Measurements from ENCODE around the gene POLE.

The POLE gene

DNA sequence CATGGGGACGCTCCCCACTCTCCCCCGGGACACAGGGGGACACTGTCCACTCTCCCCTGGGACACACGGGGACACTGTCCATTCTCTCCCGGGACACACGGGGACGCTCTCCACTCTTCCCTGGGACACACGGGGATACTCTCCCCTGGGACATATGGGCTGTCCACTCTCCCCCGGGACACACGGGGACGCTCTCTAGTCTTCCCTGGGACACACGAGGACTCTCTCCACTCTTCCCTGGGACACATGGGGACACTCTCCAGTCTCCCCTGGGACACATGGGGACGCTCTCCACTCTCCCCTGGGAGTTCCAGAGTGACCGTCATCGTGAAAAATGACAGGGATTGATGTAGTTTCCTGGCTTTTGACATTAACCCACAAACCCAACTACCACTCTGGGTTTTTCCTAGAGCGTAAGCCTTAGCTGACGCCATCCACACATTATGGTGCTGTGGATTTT is 71.5 kb downstream of the POLE start:
- Histone ChIP-seq H3K4me1 (ENCODE audit: control insufficient read depth in 1 of 2, insufficient read depth in 2 of 2, low read length in 2 of 2) (peaks cover 0 to 5% of the 10 kb centered on the region in 2 donors), H3K27me3 (ENCODE audit: low read depth, low read length) (peaks cover 17% of the 10 kb centered on the region), H3K36me3 (ENCODE audit: control insufficient read depth in 1 of 2, insufficient read depth in 2 of 2, low read length in 2 of 2) (no peaks in the 10 kb centered on the region), H3K9me3 (ENCODE audit: control insufficient read depth in 1 of 2, low read length in 2 of 2) (peaks cover 11 to 15% of the 10 kb centered on the region in 2 donors), H3K4me3 (ENCODE audit: low read depth in 1 of 2, low read length in 2 of 2) (no peak overlapping the region), H3K27ac (ENCODE audit: low read length) (no peak overlapping the region)

DNA sequence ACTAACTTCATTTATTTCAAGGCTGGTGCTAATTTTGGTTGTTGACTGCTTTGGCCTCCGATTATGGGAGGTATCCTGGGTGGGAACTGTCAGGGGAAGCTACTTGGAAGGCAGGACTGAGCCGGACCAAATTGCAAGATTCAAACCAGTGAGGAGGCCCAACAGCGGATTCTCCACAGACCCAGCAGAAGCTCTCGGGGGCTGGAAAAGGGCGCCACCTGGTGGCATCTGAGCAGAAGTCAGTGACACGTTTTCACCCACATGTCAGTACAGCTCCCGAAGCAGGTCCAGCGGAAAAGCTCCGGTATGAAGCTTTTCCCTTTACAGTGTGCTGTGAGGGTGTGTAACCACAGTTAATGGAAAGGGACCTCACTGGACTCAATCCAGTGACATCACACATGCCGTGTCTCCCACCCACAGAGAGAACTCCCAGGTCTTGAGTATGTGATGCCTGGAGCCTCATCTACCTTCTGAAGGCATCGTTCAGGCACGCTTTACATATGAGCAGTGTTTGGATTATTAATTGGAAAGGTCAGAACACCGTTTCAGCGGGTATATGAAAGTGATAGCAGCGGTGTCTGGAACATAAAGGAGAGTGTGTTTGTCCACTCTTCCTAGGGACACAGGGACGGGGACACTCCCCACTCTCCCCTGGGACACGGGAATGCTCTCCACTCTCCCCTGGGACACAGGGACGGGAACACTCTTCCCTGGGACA is 72.1 kb downstream of the POLE start:
- H3K9me3 ChIP-seq (ENCODE audit: control insufficient read depth in 1 of 2, low read length in 2 of 2) = peaks cover 11 to 15% of the 10 kb centered on the region in 2 donors
- H3K27ac ChIP-seq (ENCODE audit: low read length) = no peak overlapping the region
- H3K4me3 ChIP-seq (ENCODE audit: low read depth in 1 of 2, low read length in 2 of 2) = no peak overlapping the region
- peaks cover 17% of the 10 kb centered on the region for H3K27me3 ChIP-seq (ENCODE audit: low read depth, low read length)
- peaks cover 0 to 7% of the 10 kb centered on the region in 2 donors for H3K4me1 ChIP-seq (ENCODE audit: control insufficient read depth in 1 of 2, insufficient read depth in 2 of 2, low read length in 2 of 2)
- H3K36me3 ChIP-seq (ENCODE audit: control insufficient read depth in 1 of 2, insufficient read depth in 2 of 2, low read length in 2 of 2) = no peaks in the 10 kb centered on the region

DNA sequence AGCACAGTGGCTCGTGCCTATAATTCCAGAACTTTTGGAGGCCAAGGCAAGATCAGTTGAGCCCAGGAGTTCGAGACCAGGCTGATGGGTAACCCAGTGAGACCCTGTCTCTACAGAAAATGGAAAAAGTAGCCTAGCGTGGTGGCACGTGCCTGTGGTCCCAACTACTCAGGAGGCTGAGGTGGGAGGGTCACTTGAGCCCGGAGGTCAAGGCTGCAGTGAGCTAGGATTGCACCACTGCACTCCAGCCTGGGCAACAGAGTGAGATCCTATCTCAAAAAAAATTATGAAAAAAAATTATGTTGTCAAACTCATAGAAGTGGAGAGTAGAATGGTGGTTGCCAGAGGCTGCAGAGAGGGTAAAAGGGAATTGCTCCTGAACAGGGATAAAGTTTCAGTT is 73.1 kb downstream of the POLE start:
- Histone ChIP-seq H3K27ac (ENCODE audit: low read length) (no peak overlapping the region), H3K4me3 (ENCODE audit: low read depth in 1 of 2, low read length in 2 of 2) (no peak overlapping the region), H3K36me3 (ENCODE audit: control insufficient read depth in 1 of 2, insufficient read depth in 2 of 2, low read length in 2 of 2) (no peaks in the 10 kb centered on the region), H3K9me3 (ENCODE audit: control insufficient read depth in 1 of 2, low read length in 2 of 2) (peaks cover 11 to 15% of the 10 kb centered on the region in 2 donors), H3K27me3 (ENCODE audit: low read depth, low read length) (peaks cover 17% of the 10 kb centered on the region), H3K4me1 (ENCODE audit: control insufficient read depth in 1 of 2, insufficient read depth in 2 of 2, low read length in 2 of 2) (peaks cover 0 to 10% of the 10 kb centered on the region in 2 donors)

DNA sequence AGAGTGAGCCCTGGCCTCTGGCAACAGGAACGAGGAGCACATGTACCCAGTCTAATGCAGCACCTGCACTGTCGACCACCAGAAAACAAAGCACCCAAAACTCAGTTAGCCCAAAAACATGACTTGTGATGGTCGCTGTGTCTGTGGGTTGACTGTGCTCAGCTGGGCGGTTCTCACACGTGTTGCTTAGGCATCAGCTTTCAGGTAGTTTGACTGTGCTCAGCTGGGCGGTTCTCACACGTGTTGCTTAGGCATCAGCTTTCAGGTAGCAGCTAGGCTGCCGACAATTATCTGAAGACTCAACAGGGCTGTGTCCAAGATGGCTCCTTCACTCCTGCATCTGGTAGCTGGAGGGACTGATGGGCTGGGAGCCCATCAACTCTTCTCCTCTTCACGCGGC is 75.5 kb downstream of the POLE start:
- H3K4me1 ChIP-seq (ENCODE audit: control insufficient read depth in 1 of 2, insufficient read depth in 2 of 2, low read length in 2 of 2) = peaks cover 0 to 6% of the 10 kb centered on the region in 2 donors
- no peak overlapping the region for H3K4me3 ChIP-seq (ENCODE audit: low read depth in 1 of 2, low read length in 2 of 2)
- H3K27me3 ChIP-seq (ENCODE audit: low read depth, low read length) = peaks cover 12% of the 10 kb centered on the region
- peaks cover 4 to 8% of the 10 kb centered on the region in 2 donors for H3K9me3 ChIP-seq (ENCODE audit: control insufficient read depth in 1 of 2, low read length in 2 of 2)
- no peaks in the 10 kb centered on the region for H3K36me3 ChIP-seq (ENCODE audit: control insufficient read depth in 1 of 2, insufficient read depth in 2 of 2, low read length in 2 of 2)
- no peak overlapping the region for H3K27ac ChIP-seq (ENCODE audit: low read length)

DNA sequence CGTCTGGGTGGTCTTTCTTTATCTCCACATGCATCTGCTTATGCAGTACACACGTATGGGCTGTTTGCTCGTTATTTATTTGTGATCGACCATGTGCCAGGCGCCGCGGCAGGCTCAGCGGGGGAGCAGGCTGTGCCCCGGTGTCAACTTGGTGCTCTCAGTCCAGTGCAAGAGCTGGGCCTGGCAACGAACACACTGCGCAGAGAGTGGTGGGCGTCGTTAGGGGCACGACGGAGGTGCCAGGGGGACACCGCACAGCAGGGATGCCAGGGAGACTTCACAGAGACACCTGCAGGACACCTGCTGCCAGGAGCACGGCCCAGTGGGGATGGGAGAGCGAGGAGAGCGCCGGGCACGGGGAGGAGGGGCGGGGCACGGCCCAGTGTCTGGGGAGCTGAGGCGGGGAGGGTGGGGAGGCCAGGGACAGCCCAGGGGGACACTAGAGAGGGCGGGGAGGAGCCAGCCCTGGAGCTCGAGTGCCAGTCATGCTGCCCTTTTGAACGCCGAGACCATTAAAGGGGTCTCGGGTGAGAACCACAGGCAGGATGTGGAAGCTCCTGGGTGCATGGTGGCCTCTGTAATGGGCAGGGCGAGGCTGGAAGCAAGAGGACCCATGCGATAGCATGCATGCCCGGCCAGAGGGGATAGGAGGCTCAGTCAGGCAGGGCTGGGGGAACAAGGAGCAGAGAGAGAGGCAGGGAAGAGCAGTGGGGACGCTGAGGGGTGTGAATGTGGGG is 76.1 kb downstream of the POLE start:
- Histone ChIP-seq H3K4me3 (ENCODE audit: low read depth in 1 of 2, low read length in 2 of 2) (no peak overlapping the region), H3K27ac (ENCODE audit: low read length) (no peak overlapping the region), H3K36me3 (ENCODE audit: control insufficient read depth in 1 of 2, insufficient read depth in 2 of 2, low read length in 2 of 2) (no peaks in the 10 kb centered on the region), H3K4me1 (ENCODE audit: control insufficient read depth in 1 of 2, insufficient read depth in 2 of 2, low read length in 2 of 2) (peaks cover 0 to 6% of the 10 kb centered on the region in 2 donors), H3K27me3 (ENCODE audit: low read depth, low read length) (peaks cover 10% of the 10 kb centered on the region), H3K9me3 (ENCODE audit: control insufficient read depth in 1 of 2, low read length in 2 of 2) (peaks cover 3 to 7% of the 10 kb centered on the region in 2 donors)

DNA sequence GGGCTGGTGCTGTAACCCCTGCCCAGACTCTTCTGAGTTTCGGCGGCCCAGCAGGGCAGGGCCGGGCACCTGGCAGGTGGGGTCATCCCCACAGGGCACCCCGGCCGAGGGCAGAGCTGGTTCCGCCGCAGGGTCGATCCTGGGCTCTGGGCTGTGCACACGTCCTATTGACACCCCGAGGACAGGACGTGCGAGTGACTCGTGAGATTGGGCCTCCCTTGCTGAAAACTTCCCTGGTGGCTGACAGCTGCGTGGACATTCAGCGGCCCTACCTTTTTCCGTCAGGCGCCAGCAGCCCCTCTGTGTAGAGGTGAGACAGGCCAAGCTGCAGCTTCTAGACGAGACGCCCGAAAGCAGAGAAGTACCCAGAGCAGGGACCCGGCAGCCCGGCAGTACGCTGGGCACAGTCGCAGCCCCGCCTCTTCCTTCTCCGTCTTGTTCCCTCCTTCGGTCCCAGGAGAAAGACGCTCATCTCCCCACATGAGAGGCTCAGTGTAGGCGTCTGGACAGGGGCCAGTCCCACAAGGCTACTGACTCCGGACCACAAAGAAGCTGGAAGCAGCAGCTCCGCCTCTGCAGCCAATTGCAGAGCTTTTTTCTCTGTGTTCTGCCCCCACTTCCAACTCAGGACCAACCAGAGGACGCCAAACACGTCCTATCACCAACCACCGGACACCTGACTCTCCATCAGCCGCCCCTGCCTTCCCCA is 76.9 kb downstream of the POLE start, which contains the start of gene LRCOL1:
Gene LRCOL1, minus strand, starts transcription at position 532 of the 709 bp plus-strand sequence. CDS start 4,331 bp downstream, outside the sequence.
- peaks cover 0 to 6% of the 10 kb centered on the region in 2 donors for H3K4me1 ChIP-seq (ENCODE audit: control insufficient read depth in 1 of 2, insufficient read depth in 2 of 2, low read length in 2 of 2)
- no peaks in the 10 kb centered on the region for H3K36me3 ChIP-seq (ENCODE audit: control insufficient read depth in 1 of 2, insufficient read depth in 2 of 2, low read length in 2 of 2)
- peaks cover 0 to 7% of the 10 kb centered on the region in 2 donors for H3K9me3 ChIP-seq (ENCODE audit: control insufficient read depth in 1 of 2, low read length in 2 of 2)
- H3K27ac ChIP-seq (ENCODE audit: low read length) = no peak within 1 kb of the TSS
- peaks cover 2% of the 10 kb centered on the region for H3K27me3 ChIP-seq (ENCODE audit: low read depth, low read length)
- H3K4me3 ChIP-seq (ENCODE audit: low read depth in 1 of 2, low read length in 2 of 2) = peak within 1 kb of the TSS; percentile 21 to 30

DNA sequence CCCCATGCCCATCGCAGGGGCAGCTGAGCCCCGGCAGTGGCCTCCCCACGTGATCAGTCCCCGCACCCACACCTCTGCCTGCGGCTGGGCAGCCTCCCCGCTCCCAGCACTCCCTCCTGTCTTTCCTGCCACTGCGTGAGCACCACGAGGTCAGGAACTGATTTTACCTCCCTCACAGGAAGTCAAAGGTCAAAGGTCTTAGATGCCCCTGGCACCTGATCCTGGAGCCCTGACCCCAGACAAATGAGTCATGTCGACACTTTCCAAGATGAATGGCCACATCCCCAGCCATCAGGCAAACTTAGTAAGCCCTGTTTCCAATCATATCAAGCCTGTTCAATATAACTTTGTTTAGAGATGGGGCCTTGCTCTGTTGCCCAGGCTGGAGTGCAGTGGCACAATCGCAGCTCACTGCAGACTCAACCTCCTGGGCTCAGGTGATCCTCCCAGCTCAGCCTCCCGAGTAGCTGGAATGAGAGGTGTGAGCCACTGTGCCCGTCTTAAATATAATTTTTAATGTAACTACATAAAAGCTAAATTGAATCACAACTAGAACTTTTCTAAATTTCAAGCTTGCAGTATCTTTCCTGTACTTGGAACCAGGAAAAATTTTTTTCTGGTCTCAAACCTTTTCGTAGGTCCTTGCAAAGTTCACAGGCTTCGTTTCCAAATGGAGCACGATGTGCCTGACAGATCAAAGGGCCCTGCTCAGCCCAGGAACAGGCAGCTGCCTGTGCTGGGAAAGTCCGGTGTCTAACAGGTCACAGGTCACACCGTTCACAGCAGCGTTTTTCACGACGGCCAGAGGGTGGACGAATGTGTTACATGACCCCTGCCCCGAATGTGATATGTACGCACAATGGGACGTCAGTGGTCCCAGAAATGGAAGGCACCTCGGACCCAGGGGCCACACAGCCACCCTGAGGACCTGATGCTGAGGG is 78.6 kb downstream of the POLE start:
- Histone ChIP-seq H3K27ac (ENCODE audit: low read length) (no peak overlapping the region), H3K27me3 (ENCODE audit: low read depth, low read length) (peaks cover 17% of the 10 kb centered on the region), H3K36me3 (ENCODE audit: control insufficient read depth in 1 of 2, insufficient read depth in 2 of 2, low read length in 2 of 2) (no peaks in the 10 kb centered on the region), H3K9me3 (ENCODE audit: control insufficient read depth in 1 of 2, low read length in 2 of 2) (peaks cover 0 to 7% of the 10 kb centered on the region in 2 donors), H3K4me1 (ENCODE audit: control insufficient read depth in 1 of 2, insufficient read depth in 2 of 2, low read length in 2 of 2) (peaks cover 0 to 14% of the 10 kb centered on the region in 2 donors), H3K4me3 (ENCODE audit: low read depth in 1 of 2, low read length in 2 of 2) (no peak overlapping the region)

DNA sequence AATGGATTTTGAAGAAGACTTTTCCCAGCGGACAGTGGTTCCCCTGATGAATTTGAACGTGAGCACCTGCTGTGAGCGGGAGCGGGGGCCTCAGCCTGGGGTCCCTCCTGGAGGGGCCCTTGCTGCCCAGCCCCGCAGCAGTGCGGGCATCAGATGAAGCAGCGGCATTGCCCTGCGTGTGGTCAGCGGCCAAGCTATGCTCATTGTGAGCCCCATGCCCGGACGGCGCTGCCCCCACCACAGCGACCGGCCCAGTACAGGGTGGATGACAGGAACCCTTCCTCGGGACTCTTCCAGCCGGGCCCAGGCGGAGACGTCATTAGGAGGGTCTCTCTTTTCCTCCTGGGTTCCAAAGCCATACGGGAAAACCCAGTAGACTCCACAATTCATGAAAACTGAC is 80.2 kb downstream of the POLE start:
- H3K27ac ChIP-seq (ENCODE audit: low read length) = no peak overlapping the region
- H3K9me3 ChIP-seq (ENCODE audit: control insufficient read depth in 1 of 2, low read length in 2 of 2) = peaks cover 0 to 5% of the 10 kb centered on the region in 2 donors
- H3K4me3 ChIP-seq (ENCODE audit: low read depth in 1 of 2, low read length in 2 of 2) = no peak overlapping the region
- peaks cover 18% of the 10 kb centered on the region for H3K27me3 ChIP-seq (ENCODE audit: low read depth, low read length)
- H3K4me1 ChIP-seq (ENCODE audit: control insufficient read depth in 1 of 2, insufficient read depth in 2 of 2, low read length in 2 of 2) = peaks cover 0 to 14% of the 10 kb centered on the region in 2 donors
- H3K36me3 ChIP-seq (ENCODE audit: control insufficient read depth in 1 of 2, insufficient read depth in 2 of 2, low read length in 2 of 2) = no peaks in the 10 kb centered on the region

DNA sequence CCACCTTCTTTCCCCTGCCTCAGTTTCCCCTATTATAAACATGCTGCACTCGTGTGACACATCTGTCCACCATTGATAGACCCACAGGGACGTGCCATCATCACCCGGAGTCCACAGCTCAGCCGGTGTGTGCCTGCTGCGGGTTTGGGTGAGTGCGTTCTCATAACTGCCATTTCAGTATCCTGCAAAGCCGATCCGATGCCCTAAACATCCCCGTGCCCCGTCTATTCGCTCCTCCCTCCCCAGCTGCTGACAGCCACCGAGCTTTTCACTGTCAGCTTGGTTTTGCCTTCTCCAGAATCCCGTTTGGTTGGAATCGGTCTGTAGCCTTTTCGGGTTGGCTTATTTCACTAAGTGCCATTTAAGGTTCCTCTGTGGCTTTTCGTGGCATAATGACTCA is 80.7 kb downstream of the POLE start:
- no peak overlapping the region for H3K27ac ChIP-seq (ENCODE audit: low read length)
- H3K4me3 ChIP-seq (ENCODE audit: low read depth in 1 of 2, low read length in 2 of 2) = no peak overlapping the region
- no peaks in the 10 kb centered on the region for H3K36me3 ChIP-seq (ENCODE audit: control insufficient read depth in 1 of 2, insufficient read depth in 2 of 2, low read length in 2 of 2)
- H3K9me3 ChIP-seq (ENCODE audit: control insufficient read depth in 1 of 2, low read length in 2 of 2) = peaks cover 0 to under 1% of the 10 kb centered on the region in 2 donors
- peaks cover 0 to 14% of the 10 kb centered on the region in 2 donors for H3K4me1 ChIP-seq (ENCODE audit: control insufficient read depth in 1 of 2, insufficient read depth in 2 of 2, low read length in 2 of 2)
- H3K27me3 ChIP-seq (ENCODE audit: low read depth, low read length) = peaks cover 18% of the 10 kb centered on the region

DNA sequence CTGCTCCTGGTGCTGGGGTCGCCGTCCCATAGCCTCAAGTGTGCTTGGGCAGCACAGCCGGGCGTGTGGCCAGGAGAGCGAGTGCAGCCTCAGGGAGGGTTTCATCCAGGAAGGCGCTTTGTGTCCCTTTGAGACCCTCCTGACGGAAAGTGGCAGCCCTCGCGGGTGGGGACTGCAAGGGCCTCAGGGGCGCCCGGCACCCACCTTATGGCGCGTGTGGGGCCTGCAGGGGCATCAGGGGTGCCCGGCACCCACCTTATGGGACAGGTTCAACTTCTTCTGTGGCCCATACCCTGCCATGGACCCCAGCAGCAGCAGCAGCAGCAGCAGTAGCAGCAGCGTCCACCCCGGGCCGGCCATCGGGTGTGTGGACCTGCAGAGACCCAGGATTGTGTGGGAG is 81.2 kb downstream of the POLE start:
- peaks cover 18% of the 10 kb centered on the region for H3K27me3 ChIP-seq (ENCODE audit: low read depth, low read length)
- no peak overlapping the region for H3K27ac ChIP-seq (ENCODE audit: low read length)
- H3K4me3 ChIP-seq (ENCODE audit: low read depth in 1 of 2, low read length in 2 of 2) = no peak overlapping the region
- H3K36me3 ChIP-seq (ENCODE audit: control insufficient read depth in 1 of 2, insufficient read depth in 2 of 2, low read length in 2 of 2) = no peaks in the 10 kb centered on the region
- peaks cover 0 to 14% of the 10 kb centered on the region in 2 donors for H3K4me1 ChIP-seq (ENCODE audit: control insufficient read depth in 1 of 2, insufficient read depth in 2 of 2, low read length in 2 of 2)
- H3K9me3 ChIP-seq (ENCODE audit: control insufficient read depth in 1 of 2, low read length in 2 of 2) = no peaks in the 10 kb centered on the region
